OCI-LY7 (cell line): ENCODE data around the gene WNT6. TPM values are rescaled to one million over a fixed set of nuclear protein-coding genes. Genes with fewer than 3 reads are reported as not detected.

Source experiments
- Bru-seq: library from RNA; stranded (reverse); fragments of 400-500 nt; gene quantifications from one replicate; lab custom pipeline; 2021; lab: Mats Ljungman, UMichigan
- BruChase-seq, 2 experiments: library from RNA; stranded (reverse); fragments of 400-500 nt; gene quantifications; one replicate each; lab custom pipeline; 2021; lab: Mats Ljungman, UMichigan
- BruUV-seq: library from RNA; stranded (reverse); fragments of 400-500 nt; replicated peaks from 2 replicates; lab custom pipeline; 2021; lab: Mats Ljungman, UMichigan
- CTCF ChIA-PET: fragments of 300-600 bp; sonication (Branson Sonifier 250); formaldehyde crosslinking; loops from one replicate; lab custom pipeline; 2022; ENCODE audit warnings: antibody characterized with exemption; ENCODE audit not compliant: unreplicated experiment; lab: Charles Lee
- POLR2A ChIA-PET: fragments of 300-600 bp; sonication (Branson Sonifier 250); formaldehyde crosslinking; loops from one replicate; lab custom pipeline; 2022; ENCODE audit warnings: antibody characterized with exemption; lab: Charles Lee
- DNase-seq: peaks from one replicate; pipeline ENCODE4 v3.0.0-alpha.2; 2015; ENCODE audit warnings: low spot score
- H2AFZ ChIP-seq: fragments of 200-600 bp; sonication (generic), shearing (Covaris generic); 2 replicates; pipeline ENCODE4 v1.6.1; 2014; ENCODE audit warnings: mild to moderate bottlenecking, antibody characterized with exemption, low read length, moderate library complexity
- H3K27ac ChIP-seq: fragments of 200-600 bp; sonication (generic); 2 replicates; pipeline ENCODE4 v1.5.1; 2014; ENCODE audit warnings: mixed run types, low read depth, mild to moderate bottlenecking, moderate library complexity, low read length, inconsistent platforms; ENCODE audit not compliant: poor library complexity, severe bottlenecking
- H3K36me3 ChIP-seq: fragments of 200-600 bp; sonication (generic); 2 replicates; pipeline ENCODE4 v1.6.1; 2014; ENCODE audit warnings: mild to moderate bottlenecking, antibody characterized with exemption, low read length, moderate library complexity, mixed read lengths; ENCODE audit not compliant: insufficient read depth
- H3K4me1 ChIP-seq: fragments of 200-600 bp; sonication (generic); 2 replicates; pipeline ENCODE4 v1.5.1; 2014; ENCODE audit warnings: mild to moderate bottlenecking, low read length; ENCODE audit not compliant: insufficient read depth, poor library complexity, severe bottlenecking
- H3K4me2 ChIP-seq: fragments of 200-600 bp; sonication (generic); 2 replicates; pipeline ENCODE4 v1.6.1; 2014; ENCODE audit warnings: mild to moderate bottlenecking, low read length
- H3K4me3 ChIP-seq: fragments of 200-600 bp; sonication (generic); 2 replicates; pipeline ENCODE4 v1.5.1; 2014; ENCODE audit warnings: mild to moderate bottlenecking, low read depth, low read length; ENCODE audit not compliant: poor library complexity, severe bottlenecking
- H3K79me2 ChIP-seq: fragments of 200-600 bp; sonication (generic); 2 replicates; pipeline ENCODE4 v1.6.1; 2016; ENCODE audit warnings: low read depth, mild to moderate bottlenecking, low read length, moderate library complexity, mixed read lengths; ENCODE audit not compliant: insufficient read depth
- H3K9me2 ChIP-seq: fragments of 200-600 bp; sonication (generic); 2 replicates; pipeline ENCODE4 v1.6.1; 2016; ENCODE audit warnings: mild to moderate bottlenecking, low read length, mixed read lengths; ENCODE audit not compliant: insufficient read depth
- H3K9me3 ChIP-seq: fragments of 200-600 bp; sonication (generic); 2 replicates; pipeline ENCODE4 v1.6.1; 2014; ENCODE audit warnings: mild to moderate bottlenecking, mixed run types, low read length, mixed read lengths
- H4K20me1 ChIP-seq: fragments of 200-600 bp; sonication (generic); 2 replicates; pipeline ENCODE4 v1.6.1; 2014; ENCODE audit warnings: mild to moderate bottlenecking, antibody characterized with exemption, low read length, moderate library complexity, mixed read lengths; ENCODE audit not compliant: insufficient read depth
- CTCF ChIP-seq: fragments of 200-600 bp; sonication (generic); conservative IDR thresholded peaks from 2 replicates; pipeline ENCODE4 v1.5.1; 2014; ENCODE audit warnings: mild to moderate bottlenecking, antibody characterized with exemption, low read length, moderate library complexity, mixed read lengths
- EZH2phosphoT487 ChIP-seq: fragments of 200-600 bp; sonication (generic); IDR thresholded peaks from 2 replicates; pipeline ENCODE4 v1.6.1; 2018; ENCODE audit warnings: low read depth, borderline replicate concordance, mild to moderate bottlenecking, mixed run types, antibody characterized with exemption, low read length, moderate library complexity, mixed read lengths
- intact Hi-C: fragments of 100-400 bp; cut with micrococcal nuclease; formaldehyde crosslinking; loops from one replicate; pipeline ENCODE4 v1.10.0; 2022; ENCODE audit not compliant: unreplicated experiment
- long read RNA-seq: library from polyadenylated mRNA; stranded (forward); transcript quantifications from one replicate; pipeline ENCODE4 v2.0.0, GENCODE V29; 2022
- total RNA-seq, 2 experiments: library from RNA; depleted of rRNA in 1 of 2; stranded (reverse); fragments of >200 nt in 1 of 2; shearing (Covaris generic) in 1 of 2; gene quantifications; 2 replicates each; pipeline ENCODE4 v1.2.3, GENCODE V29; 2014 to 2022

The WNT6 gene
- total RNA-seq (2014; rRNA removed; shearing (Covaris generic)) (not detected in 2 replicates), total RNA-seq (2022) (0.74 and 1.8 TPM in 2 replicates), Bru-seq, nascent RNA (percentile 15 among the genes with signal in this experiment), BruChase-seq, experiment 1, labeled RNA remaining after a 6-hour chase (not detected), BruChase-seq, experiment 2, labeled RNA remaining after a 2-hour chase (percentile 8 among the genes with signal in this experiment)
- long read RNA-seq, partial matches to known transcripts = 1 of 1 reads
- long read RNA-seq, other reads (novel, unspliced or antisense) = 0 of 1 reads

DNA sequence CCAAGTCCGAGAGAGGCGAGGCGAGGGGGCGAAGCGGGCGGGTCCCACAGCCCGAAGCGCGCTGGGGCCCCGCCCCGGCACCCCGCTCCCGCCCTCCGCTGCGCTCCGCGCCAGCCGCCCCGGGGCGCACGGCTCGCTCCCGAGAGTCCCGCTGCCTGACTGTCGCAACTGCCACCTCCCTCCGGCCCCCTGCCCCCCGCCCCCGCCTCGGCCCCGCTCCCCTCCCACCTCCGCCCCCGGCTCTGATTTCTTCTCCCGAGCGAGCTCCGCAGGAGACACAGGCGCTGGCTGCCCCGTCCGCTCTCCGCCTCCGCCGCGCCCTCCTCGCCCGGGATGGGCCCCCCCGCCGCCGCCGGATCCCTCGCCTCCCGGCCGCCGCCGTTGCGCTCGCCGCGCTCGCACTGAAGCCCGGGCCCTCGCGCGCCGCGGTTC is at the start of gene WNT6:
TSS of gene WNT6 (plus strand) at position 250 of the 432 bp plus-strand sequence. CDS start 233 bp downstream, outside the sequence.
- CTCF ChIA-PET = no interaction called here
- Histone ChIP-seq H3K4me1 (no peaks in the 10 kb centered on the region), H3K79me2 (no peaks in the 10 kb centered on the region), H2AFZ (no peak within 1 kb of the TSS), H3K9me2 (no peaks in the 10 kb centered on the region), H3K9me3 (no peaks in the 10 kb centered on the region), H3K27ac (no peak within 1 kb of the TSS), H4K20me1 (no peaks in the 10 kb centered on the region), H3K36me3 (no peaks in the 10 kb centered on the region), H3K4me2 (peak within 1 kb of the TSS; percentile 46), H3K4me3 (peak within 1 kb of the TSS; percentile 8)
- no peak for DNase-seq
- TF ChIP-seq EZH2phosphoT487 (no peak), CTCF (no peak)
- BruUV-seq = no TSS peak
- POLR2A ChIA-PET = interaction anchor here (0.6 kb wide), 1 partner anchor 80 kb away, joined by 3 read pairs; no protein-coding TSS in a partner anchor
- intact Hi-C loops = no loop called here

DNA sequence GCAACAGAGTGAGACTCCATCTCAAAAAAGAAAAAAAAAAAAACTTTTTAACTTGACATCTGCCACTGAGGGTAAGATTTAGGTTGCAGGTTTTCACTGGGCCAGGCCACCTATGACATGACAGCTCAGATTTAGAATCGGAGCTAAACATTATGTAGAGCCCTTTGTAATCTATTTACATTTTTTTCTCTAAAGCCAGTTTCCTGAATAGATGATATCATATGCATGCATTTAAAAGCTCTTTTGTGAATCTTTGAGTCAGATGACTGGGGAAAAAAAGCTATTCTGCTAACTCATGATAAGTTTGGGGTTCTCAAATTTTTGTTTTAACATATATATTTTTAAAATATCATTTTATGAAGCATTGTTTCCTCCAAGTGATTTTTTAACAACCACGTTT is 49.3 kb upstream of the WNT6 start:
- no peak for TF ChIP-seq EZH2phosphoT487
- TF ChIP-seq CTCF = no peak
- no peaks in the 10 kb centered on the region for H3K4me1 ChIP-seq
- H2AFZ ChIP-seq = no peak overlapping the region
- H3K79me2 ChIP-seq = no peaks in the 10 kb centered on the region
- no TSS peak for BruUV-seq
- DNase-seq = no peak
- H3K27ac ChIP-seq = no peak overlapping the region
- ChIA-PET CTCF (no interaction called here), POLR2A (no interaction called here)
- H3K9me3 ChIP-seq = no peaks in the 10 kb centered on the region
- intact Hi-C loops = no loop called here
- H3K36me3 ChIP-seq = no peaks in the 10 kb centered on the region
- H3K4me2 ChIP-seq = no peak overlapping the region
- H3K9me2 ChIP-seq = no peaks in the 10 kb centered on the region
- no peaks in the 10 kb centered on the region for H4K20me1 ChIP-seq
- no peak overlapping the region for H3K4me3 ChIP-seq

GRCh38 chr2:218811382-218811781 is 48.2 kb upstream of the WNT6 start:
- no peak overlapping the region for H3K4me2 ChIP-seq
- no peaks in the 10 kb centered on the region for H3K9me2 ChIP-seq
- H3K27ac ChIP-seq = no peak overlapping the region
- DNase-seq = no peak
- H3K9me3 ChIP-seq = no peaks in the 10 kb centered on the region
- no peaks in the 10 kb centered on the region for H3K4me1 ChIP-seq
- BruUV-seq = no TSS peak
- H4K20me1 ChIP-seq = no peaks in the 10 kb centered on the region
- H3K36me3 ChIP-seq = no peaks in the 10 kb centered on the region
- intact Hi-C loops = no loop called here
- H3K4me3 ChIP-seq = no peak overlapping the region
- POLR2A ChIA-PET = no interaction called here
- TF ChIP-seq CTCF (no peak), EZH2phosphoT487 (no peak)
- CTCF ChIA-PET = no interaction called here
- no peak overlapping the region for H2AFZ ChIP-seq
- H3K79me2 ChIP-seq = no peaks in the 10 kb centered on the region
